IMR-90 (cell line): ENCODE results near the gene TIMM21.

Source experiments
- CEBPB ChIP-seq: IDR thresholded peaks from 2 replicates; pipeline ENCODE4 v1.6.1; 2012; ENCODE audit warnings: low read depth, low read length, improper control_type of control experiment
- CTCF ChIP-seq: conservative IDR thresholded peaks from 2 replicates; pipeline ENCODE4 v1.5.1; 2012; ENCODE audit warnings: mild to moderate bottlenecking, low read depth, low read length, improper control_type of control experiment
- POLR2A ChIP-seq: IDR thresholded peaks from 2 replicates; pipeline ENCODE4 v1.6.1; 2012; ENCODE audit warnings: mild to moderate bottlenecking, low read depth, low read length
- RCOR1 ChIP-seq: IDR thresholded peaks from 2 replicates; pipeline ENCODE4 v1.6.1; 2012; ENCODE audit warnings: mild to moderate bottlenecking, low read length, improper control_type of control experiment; ENCODE audit not compliant: insufficient replicate concordance

- TF ChIP-seq POLR2A = no peak
- TF ChIP-seq CTCF = no peak
- no peak for TF ChIP-seq RCOR1
- no peak for TF ChIP-seq CEBPB
Measured at GRCh38 chr18:74194691-74195090, 46.4 kb downstream of the TIMM21 start.
